GM18519 (cell line): Measurements from ENCODE around the gene MRC2.
"Not testable (repeated sequence)": the region's sequence is repeated elsewhere in the genome, so short reads cannot be mapped to it uniquely, and the experiment has no call there.

Experiments
- ATAC-seq: cut with Tn5 transposase; IDR thresholded peaks from one replicate; pipeline ENCODE4 v1.9.1; 2021; ENCODE audit warnings: mild to moderate bottlenecking, moderate library complexity; ENCODE audit not compliant: unreplicated experiment, low FRiP score

MRC2 gene

GRCh38 chr17:62611292-62611691 is 16.2 kb upstream of the MRC2 start:
- ATAC-seq: peak; percentile 69

- ATAC-seq: peak; percentile 16
Measured at GRCh38 chr17:62611728-62612127, 15.7 kb upstream of the MRC2 start.

- not testable (repeated sequence) for ATAC-seq
Measured at GRCh38 chr17:62612289-62612688, 15.2 kb upstream of the MRC2 start.

- ATAC-seq: not testable (repeated sequence)
Measured at GRCh38 chr17:62613095-62613494, 14.4 kb upstream of the MRC2 start.

DNA sequence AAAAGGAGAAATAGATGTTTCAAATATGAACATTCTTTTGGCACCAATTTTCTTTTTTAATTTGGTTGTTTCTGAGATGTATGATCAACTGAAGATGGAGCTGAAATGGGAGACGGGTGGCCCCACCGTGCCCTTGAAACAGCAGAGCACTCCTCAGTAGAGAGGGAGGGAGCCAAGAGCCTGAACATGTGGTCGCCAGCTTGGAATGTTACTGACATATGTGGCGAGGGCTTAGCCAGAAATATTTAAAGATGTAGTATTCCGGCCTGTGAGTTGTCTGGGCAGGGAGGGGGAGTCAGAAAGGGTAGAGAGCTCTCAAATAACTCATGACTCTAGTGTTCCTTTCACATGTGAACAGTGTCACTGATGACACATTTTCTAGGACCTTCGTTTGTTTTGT is 13.3 kb upstream of the MRC2 start:
- no peak for ATAC-seq

DNA sequence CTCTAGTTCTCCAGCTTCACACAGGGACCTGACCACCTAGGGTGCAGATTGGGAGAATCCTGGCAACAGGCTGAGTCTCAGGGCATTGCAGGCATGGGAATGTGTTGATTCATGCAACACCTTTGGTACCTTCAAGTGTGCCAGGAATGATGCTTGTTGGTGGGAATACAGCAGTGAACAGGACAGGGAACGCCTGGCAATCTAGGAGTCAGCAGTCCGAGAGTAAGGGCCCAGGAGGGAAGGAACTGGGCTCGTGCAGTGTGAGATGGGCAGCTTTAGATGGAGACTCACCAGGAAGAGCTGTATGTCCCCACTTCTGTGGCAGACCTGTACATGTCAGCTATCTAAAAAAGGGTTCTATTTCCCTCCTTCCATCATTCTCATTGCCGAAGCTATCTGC is 12.0 kb upstream of the MRC2 start:
- no peak for ATAC-seq

DNA sequence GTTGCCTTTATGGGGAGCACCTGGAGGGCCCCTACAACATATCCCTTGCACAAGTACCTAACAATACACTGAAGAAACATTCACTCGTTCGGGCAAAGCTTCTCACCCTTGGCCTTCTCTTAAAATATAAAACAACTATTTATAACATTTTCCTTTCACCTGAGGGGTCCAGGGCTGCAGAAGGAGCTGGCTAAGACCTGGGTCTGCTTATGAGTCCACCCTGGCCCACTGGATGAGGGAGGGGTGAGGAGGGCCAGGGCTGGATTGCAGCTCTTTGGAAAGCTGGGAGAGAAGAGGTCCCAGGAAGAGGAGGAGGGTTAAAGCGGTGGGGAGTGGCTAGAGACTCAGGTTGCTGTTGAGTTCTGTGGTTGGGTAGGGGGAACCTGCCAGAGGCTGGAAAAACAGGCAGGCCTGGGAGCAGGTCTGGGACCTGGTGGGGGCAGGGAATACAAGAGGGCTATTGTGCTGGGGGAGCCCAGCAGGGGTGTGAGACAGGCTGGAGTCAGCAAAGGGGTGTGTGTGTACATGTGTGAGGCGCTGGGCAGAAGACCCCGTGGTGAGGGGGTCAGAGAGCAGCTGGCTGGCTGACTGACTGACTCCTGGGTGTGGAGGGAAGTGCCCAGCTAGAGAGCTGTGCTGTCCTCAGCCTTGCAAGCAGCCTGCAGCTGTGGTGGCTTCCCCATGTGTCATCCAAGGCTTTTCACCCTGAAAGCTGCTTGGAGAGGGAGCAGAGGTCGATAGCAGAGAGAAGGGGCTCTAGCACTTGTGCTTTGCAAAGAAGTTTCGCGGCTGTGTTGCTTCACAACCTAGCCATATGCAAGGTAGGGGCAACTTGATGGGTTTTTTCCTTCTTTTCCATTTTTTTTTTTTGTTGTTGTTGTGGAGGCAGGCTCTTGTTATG is 10.2 kb upstream of the MRC2 start:
- no peak for ATAC-seq

GRCh38 chr17:62617894-62618472 is 9.5 kb upstream of the MRC2 start:
- ATAC-seq: no peak

GRCh38 chr17:62618647-62619416 is 8.6 kb upstream of the MRC2 start:
- ATAC-seq: no peak

GRCh38 chr17:62619417-62620155 is 7.9 kb upstream of the MRC2 start:
- no peak for ATAC-seq

GRCh38 chr17:62621223-62621622 is 6.2 kb upstream of the MRC2 start:
- no peak for ATAC-seq

DNA sequence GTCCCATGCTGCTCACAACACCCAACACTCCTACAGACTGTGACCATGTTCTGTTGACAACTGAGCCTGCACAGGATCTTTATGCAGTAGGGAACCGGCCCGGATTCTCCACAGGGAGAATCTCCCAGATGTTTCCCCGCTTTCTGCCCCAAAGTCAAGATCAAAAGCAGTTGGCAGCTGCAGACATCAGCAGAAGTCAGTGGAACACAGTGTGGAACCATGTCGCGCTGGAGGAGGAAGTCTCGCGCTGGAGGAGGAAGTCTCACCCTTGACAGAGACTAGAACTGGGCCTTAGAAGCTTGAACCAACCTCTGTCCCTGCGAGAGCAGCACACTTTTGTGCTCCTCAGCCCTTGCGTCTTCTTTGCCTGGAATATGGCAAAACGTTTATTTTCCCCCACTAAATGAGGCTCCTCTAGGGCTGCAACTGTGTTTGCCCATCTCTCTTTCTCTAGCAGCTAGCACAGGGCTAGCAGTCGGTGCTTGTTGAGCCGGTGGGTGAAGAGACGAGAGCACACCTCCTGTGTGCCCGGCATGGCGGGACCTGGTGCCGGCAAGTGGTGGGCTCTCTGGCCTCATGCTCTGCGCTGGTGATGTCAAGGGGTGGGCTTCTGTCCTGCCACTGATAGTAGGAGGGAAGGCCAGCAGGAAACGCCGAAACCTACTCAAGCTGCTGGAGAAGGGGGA is 2.1 kb upstream of the MRC2 start:
- ATAC-seq: no peak

GRCh38 chr17:62625870-62626200 is 1.6 kb upstream of the MRC2 start:
- ATAC-seq: no peak

DNA sequence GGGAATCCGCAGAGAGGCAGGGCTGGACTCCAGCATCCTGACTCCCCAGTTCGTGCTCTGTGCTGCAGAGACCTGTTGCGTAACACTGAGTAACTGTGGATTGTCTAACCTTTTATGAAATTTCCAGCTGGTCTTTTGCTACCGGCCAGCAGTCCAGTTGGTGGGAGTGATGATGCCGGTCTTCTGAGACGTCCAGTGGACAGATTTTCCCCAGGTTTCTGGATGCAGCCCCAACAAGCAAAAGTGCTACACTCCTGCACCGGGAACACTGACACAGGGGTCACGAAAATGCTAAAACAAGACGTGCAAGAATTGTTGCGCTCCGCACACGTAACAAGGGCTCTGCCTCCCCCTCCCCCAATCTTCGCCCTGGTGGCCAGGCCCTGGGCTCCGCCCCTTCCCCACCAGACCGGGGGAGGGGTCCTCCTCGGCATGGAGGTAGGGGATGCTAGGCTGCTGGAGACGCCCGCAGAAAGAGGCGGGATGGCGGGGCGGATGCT is 701 bp upstream of the MRC2 start:
- no peak for ATAC-seq

GRCh38 chr17:62627904-62628633 is 599 bp downstream of the MRC2 start:
- peak; percentile 16 for ATAC-seq

DNA sequence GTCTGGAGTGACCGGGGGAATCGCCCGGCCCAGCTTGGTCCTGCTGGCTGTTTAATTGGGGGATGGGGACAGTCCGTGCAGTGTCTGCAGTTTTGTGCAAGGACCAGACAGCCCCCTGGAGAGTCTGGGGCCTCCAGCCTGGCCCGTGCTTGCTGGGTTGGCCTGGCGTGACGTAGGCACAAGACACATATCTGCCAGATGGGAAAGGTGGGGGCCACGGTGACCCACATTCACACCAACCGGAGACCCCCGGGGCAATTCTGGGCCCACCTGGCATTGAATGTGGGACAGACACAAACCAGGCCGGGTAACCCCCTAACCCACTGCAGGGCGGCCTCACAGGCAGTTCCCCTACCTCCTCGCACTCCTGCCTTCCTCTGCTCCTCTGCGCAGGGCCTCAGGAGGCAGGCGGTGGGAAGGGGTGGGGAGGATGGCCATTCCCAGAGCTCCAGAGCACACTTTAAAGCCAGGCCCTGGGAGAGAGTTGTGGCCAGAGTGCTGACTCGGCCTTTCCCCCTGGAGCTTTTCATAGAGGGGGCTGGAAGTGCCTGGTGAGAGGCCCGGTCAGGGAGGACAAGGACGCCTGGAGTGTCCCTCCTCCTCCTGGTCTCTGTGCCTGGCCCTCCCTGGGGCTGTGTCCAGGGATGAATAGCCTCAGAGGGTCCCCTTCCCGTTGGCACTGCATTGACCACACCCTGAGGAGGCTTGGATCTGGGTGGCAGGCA is 1.5 kb downstream of the MRC2 start:
- ATAC-seq: no peak

DNA sequence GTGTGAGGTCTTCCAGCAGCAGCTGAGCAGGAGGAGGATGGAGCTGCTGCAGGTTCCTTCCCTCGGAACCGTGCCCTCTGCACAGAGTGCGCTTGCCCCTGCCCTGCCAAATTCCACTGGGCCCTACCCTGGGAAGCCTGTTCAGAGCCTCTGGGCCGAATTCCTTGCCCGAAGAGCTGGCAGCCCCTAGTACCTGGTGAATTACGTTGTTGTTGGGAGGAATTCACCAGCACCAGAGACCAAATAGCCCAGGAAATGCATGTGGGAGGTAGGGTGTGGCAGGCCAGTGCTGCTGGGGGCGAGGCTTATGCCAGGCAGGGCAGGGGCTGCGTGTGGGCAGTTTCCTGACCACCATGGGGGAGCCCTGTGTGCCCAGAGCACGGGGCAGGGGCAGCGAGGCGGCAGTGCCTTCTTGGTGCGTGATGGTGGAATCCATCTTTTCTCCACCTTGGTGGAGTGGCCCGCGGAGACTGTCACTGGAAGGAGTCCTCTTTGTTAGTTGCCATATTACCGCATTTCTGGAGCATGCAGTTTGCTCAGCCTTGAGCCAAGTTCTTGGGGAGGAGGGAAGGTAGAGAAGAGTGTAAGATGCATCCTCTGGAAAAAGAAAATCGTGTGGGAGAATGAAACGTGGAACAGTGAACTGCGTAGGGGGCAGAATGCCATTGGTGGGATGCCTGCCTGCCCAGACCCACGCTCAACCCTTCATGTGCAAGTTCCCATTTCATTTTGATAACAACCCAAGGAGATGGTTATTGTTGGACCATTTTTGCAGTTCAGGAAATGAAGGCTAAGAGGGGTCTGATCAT is 2.3 kb downstream of the MRC2 start:
- no peak for ATAC-seq
